SK-N-SH treated with all-trans-retinoic acid at 6 μM for 48 hours (cell line): ENCODE results near the gene SLC22A23.

Experiments
- BACH2 ChIP-seq: fragments of 250-450 bp; sonication (Bioruptor Pico); IDR thresholded peaks from 2 replicates; pipeline ENCODE4 v1.9.0; 2021; ENCODE audit warnings: mild to moderate bottlenecking, borderline replicate concordance
- OSR1 ChIP-seq: fragments of 250-450 bp; sonication (Bioruptor Pico); IDR thresholded peaks from 2 replicates; pipeline ENCODE4 v1.8.0; 2022; ENCODE audit warnings: moderate library complexity, mild to moderate bottlenecking, inconsistent platforms
- PPARA ChIP-seq: fragments of 250-450 bp; sonication (Bioruptor Pico); IDR thresholded peaks from 2 replicates; pipeline ENCODE4 v1.5.0; 2020; ENCODE audit warnings: mild to moderate bottlenecking, borderline replicate concordance
- RARB ChIP-seq: fragments of 250-450 bp; sonication (Bioruptor Pico); IDR thresholded peaks from 2 replicates; pipeline ENCODE4 v1.8.0; 2021; ENCODE audit warnings: mild to moderate bottlenecking, moderate library complexity
- SNAI2 ChIP-seq: fragments of 250-450 bp; sonication (Bioruptor Pico); IDR thresholded peaks from 2 replicates; pipeline ENCODE4 v1.5.0; 2020; ENCODE audit warnings: mild to moderate bottlenecking, moderate library complexity
- ZFP3 ChIP-seq: fragments of 250-450 bp; sonication (Bioruptor Pico); IDR thresholded peaks from 2 replicates; pipeline ENCODE4 v1.5.0; 2020; ENCODE audit warnings: mild to moderate bottlenecking, moderate library complexity
- ZFP30 ChIP-seq: fragments of 450-650 bp; formaldehyde crosslinking; IDR thresholded peaks from 2 replicates; pipeline ENCODE4 v1.5.0; 2022; ENCODE audit warnings: mild to moderate bottlenecking, moderate library complexity
- ZNF70 ChIP-seq: fragments of 450-650 bp; formaldehyde crosslinking; IDR thresholded peaks from 2 replicates; pipeline ENCODE4 v1.5.0; 2020; ENCODE audit warnings: mild to moderate bottlenecking, moderate library complexity
- TF ChIP-seq, protein P1 (sequence below): fragments of 250-450 bp; sonication (Bioruptor Pico); IDR thresholded peaks from 2 replicates; pipeline ENCODE4 v1.8.0; 2020; ENCODE audit warnings: mild to moderate bottlenecking, moderate library complexity, borderline replicate concordance
- TF ChIP-seq, protein P2 (sequence below): fragments of 250-450 bp; sonication (Bioruptor Pico); IDR thresholded peaks from 2 replicates; pipeline ENCODE4 v1.5.1; 2020; ENCODE audit warnings: low read depth, mild to moderate bottlenecking, moderate library complexity
- TF ChIP-seq, protein P3 (sequence below): fragments of 250-450 bp; sonication (Bioruptor Pico); IDR thresholded peaks from 2 replicates; pipeline ENCODE4 v1.8.0; 2021; ENCODE audit warnings: low read depth, mild to moderate bottlenecking, moderate library complexity, borderline replicate concordance

DNA sequence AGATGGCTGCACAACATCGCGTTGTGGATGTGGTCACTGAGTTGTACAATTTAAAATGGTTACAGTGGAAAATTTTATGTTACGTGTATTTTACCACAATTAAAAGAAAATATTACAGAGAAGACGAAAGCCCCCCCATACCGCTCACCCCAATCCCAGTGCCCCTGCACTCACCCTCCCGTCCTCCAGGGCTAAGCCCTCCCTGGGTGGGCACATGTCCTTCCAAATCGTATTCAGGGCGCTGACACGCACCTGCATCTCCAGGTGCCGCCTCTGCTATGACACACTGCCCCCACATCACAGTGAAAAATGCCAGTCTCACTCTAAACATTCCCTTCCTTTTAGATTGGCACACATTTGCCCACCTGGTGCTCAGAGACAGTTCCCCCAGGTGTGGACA, 148.7 kb downstream of the SLC22A23 start:
- TF ChIP-seq, protein P1, sequence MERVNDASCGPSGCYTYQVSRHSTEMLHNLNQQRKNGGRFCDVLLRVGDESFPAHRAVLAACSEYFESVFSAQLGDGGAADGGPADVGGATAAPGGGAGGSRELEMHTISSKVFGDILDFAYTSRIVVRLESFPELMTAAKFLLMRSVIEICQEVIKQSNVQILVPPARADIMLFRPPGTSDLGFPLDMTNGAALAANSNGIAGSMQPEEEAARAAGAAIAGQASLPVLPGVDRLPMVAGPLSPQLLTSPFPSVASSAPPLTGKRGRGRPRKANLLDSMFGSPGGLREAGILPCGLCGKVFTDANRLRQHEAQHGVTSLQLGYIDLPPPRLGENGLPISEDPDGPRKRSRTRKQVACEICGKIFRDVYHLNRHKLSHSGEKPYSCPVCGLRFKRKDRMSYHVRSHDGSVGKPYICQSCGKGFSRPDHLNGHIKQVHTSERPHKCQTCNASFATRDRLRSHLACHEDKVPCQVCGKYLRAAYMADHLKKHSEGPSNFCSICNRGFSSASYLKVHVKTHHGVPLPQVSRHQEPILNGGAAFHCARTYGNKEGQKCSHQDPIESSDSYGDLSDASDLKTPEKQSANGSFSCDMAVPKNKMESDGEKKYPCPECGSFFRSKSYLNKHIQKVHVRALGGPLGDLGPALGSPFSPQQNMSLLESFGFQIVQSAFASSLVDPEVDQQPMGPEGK (CRISPR knock-in tag): no peak
- TF ChIP-seq SNAI2 (no peak), ZFP3 (CRISPR knock-in tag) (no peak), PPARA (CRISPR knock-in tag) (no peak), OSR1 (CRISPR knock-in tag) (no peak), ZNF70 (no peak), RARB (CRISPR knock-in tag) (no peak), BACH2 (no peak), ZFP30 (CRISPR knock-in tag) (no peak)
- TF ChIP-seq, protein P2, sequence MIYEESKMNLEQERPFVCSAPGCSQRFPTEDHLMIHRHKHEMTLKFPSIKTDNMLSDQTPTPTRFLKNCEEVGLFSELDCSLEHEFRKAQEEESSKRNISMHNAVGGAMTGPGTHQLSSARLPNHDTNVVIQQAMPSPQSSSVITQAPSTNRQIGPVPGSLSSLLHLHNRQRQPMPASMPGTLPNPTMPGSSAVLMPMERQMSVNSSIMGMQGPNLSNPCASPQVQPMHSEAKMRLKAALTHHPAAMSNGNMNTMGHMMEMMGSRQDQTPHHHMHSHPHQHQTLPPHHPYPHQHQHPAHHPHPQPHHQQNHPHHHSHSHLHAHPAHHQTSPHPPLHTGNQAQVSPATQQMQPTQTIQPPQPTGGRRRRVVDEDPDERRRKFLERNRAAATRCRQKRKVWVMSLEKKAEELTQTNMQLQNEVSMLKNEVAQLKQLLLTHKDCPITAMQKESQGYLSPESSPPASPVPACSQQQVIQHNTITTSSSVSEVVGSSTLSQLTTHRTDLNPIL (CRISPR knock-in tag): no peak
- TF ChIP-seq, protein P3, sequence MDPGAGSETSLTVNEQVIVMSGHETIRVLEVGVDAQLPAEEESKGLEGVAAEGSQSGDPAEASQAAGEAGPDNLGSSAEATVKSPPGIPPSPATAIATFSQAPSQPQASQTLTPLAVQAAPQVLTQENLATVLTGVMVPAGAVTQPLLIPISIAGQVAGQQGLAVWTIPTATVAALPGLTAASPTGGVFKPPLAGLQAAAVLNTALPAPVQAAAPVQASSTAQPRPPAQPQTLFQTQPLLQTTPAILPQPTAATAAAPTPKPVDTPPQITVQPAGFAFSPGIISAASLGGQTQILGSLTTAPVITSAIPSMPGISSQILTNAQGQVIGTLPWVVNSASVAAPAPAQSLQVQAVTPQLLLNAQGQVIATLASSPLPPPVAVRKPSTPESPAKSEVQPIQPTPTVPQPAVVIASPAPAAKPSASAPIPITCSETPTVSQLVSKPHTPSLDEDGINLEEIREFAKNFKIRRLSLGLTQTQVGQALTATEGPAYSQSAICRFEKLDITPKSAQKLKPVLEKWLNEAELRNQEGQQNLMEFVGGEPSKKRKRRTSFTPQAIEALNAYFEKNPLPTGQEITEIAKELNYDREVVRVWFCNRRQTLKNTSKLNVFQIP (CRISPR knock-in tag): no peak
